22Rv1 (cell line): ENCODE measurements around the gene CDH12.

Source experiments
- H3K27ac ChIP-seq: fragments of 450-650 bp; 2 replicates; pipeline ENCODE4 v1.5.1; 2017
- CTCF ChIP-seq: fragments of 450-650 bp; IDR thresholded peaks from 2 replicates; pipeline ENCODE4 v1.5.1; 2017; ENCODE audit warnings: mild to moderate bottlenecking
- ZFX ChIP-seq: fragments of 450-650 bp; IDR thresholded peaks from 2 replicates; pipeline ENCODE4 v1.6.1; 2017; ENCODE audit warnings: antibody characterized with exemption, borderline replicate concordance

CDH12 gene

GRCh38 chr5:21704974-21705668 lies 1148.0 kb downstream of the CDH12 start:
- no peak overlapping the region for H3K27ac ChIP-seq
- TF ChIP-seq ZFX: no peak
- TF ChIP-seq CTCF: no peak

DNA sequence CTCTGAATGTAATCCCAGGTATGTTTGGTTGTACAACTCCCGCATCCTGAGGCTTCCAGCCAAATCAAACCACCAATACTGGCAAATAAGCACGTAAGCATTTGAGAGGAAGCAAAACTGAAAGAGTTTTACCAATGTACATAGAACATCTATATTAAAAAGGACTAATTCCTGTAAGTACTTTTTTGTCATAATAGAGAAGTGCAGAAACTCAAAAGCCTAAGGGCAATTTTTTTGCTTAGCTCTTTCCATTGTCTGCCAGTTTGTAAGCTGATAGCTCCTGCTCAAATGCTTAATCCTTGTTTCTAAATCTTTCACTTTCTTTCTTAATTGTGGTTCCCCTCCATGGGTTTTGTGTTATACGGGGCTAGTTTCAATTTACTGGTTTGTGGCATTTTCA lies 1151.8 kb downstream of the CDH12 start:
- TF ChIP-seq ZFX: no peak
- TF ChIP-seq CTCF: no peak
- no peak overlapping the region for H3K27ac ChIP-seq
